Activated CD4-positive, alpha-beta memory T cell treated with anti-CD3 and anti-CD28 coated beads, Interleukin-2, amount 10 ng/mL, durations not matched to agents 7 days and 5 days (primary cell): ENCODE measurements around the gene IQGAP3. TPM values are rescaled to one million over a fixed set of nuclear protein-coding genes. Genes with fewer than 3 reads are reported as not detected.

Experiments
- CTCF ChIA-PET: fragments of 350-600 bp; sonication (Branson Sonifier 250); formaldehyde crosslinking; loops from one replicate; lab custom pipeline; 2021; ENCODE audit warnings: antibody characterized with exemption, inconsistent platforms; lab: Charles Lee
- POLR2A ChIA-PET: fragments of 350-600 bp; sonication (Branson Sonifier 250); formaldehyde crosslinking; loops from one replicate; lab custom pipeline; 2021; ENCODE audit warnings: antibody characterized with exemption; lab: Charles Lee
- DNase-seq: peaks from one replicate; pipeline ENCODE4 v3.0.0-alpha.2; 2020
- H3K27ac Mint-ChIP-seq: one replicate; pipeline ENCODE4 v1.8.0; 2021; ENCODE audit warnings: mild to moderate bottlenecking, mixed read lengths
- H3K27me3 Mint-ChIP-seq: one replicate; pipeline ENCODE4 v1.8.0; 2021; ENCODE audit warnings: mixed read lengths
- H3K36me3 Mint-ChIP-seq: one replicate; pipeline ENCODE4 v1.8.0; 2021; ENCODE audit warnings: low read depth, mixed read lengths
- H3K4me1 Mint-ChIP-seq: one replicate; pipeline ENCODE4 v1.8.0; 2021; ENCODE audit warnings: mixed read lengths
- H3K4me3 Mint-ChIP-seq: one replicate; pipeline ENCODE4 v1.8.0; 2021; ENCODE audit warnings: mild to moderate bottlenecking, mixed read lengths
- H3K9me3 Mint-ChIP-seq: one replicate; pipeline ENCODE4 v1.8.0; 2021; ENCODE audit warnings: mixed read lengths
- total RNA-seq, 2 experiments: library from RNA; stranded (reverse); gene quantifications; one replicate each; pipeline ENCODE4 v1.2.3, GENCODE V29; 2021

IQGAP3 gene
- total RNA-seq, 2 experiments from 2014 or later, result 18.4 to 19.7 TPM

GRCh38 chr1:156504438-156504813, 67.9 kb downstream of the IQGAP3 start:
- Mint-ChIP-seq H3K27ac (peak overlapping the region; percentile 97), H3K36me3 (peaks cover 6% of the 10 kb centered on the region), H3K27me3 (no peaks in the 10 kb centered on the region), H3K9me3 (no peaks in the 10 kb centered on the region), H3K4me3 (peak overlapping the region; percentile 64), H3K4me1 (peaks cover 73% of the 10 kb centered on the region)
- ChIA-PET POLR2A (interaction anchor here (0.6 to 11.0 kb wide), 17 partner anchors 9 to 571 kb away, joined by 3 to 286 read pairs (median 4); partner anchors contain the start of genes HDGF, ISG20L2, METTL25B and NAXE), CTCF (interaction anchor here (0.7 to 2.4 kb wide), 10 partner anchors 13 to 157 kb away, joined by 3 to 16 read pairs (median 4); no protein-coding TSS in a partner anchor)
- DNase-seq, result no peak

- Mint-ChIP-seq H3K27me3 (no peaks in the 10 kb centered on the region), H3K4me1 (peaks cover 70% of the 10 kb centered on the region), H3K27ac (peak overlapping the region; percentile 97), H3K9me3 (no peaks in the 10 kb centered on the region), H3K4me3 (peak overlapping the region; percentile 64), H3K36me3 (peaks cover 6% of the 10 kb centered on the region)
- DNase-seq, result no peak
- POLR2A ChIA-PET, result interaction anchor here (1.0 to 11.0 kb wide), 7 partner anchors 9 to 248 kb away, joined by 3 to 286 read pairs (median 4); partner anchors contain the start of genes HDGF and NAXE
- CTCF ChIA-PET, result interaction anchor here (0.5 to 2.4 kb wide), 9 partner anchors 12 to 635 kb away, joined by 3 to 16 read pairs (median 4); no protein-coding TSS in a partner anchor
These were observed 68.5 kb downstream of the IQGAP3 start for GRCh38 chr1:156503698-156504437.

GRCh38 chr1:156502894-156503697, 69.3 kb downstream of the IQGAP3 start:
- Mint-ChIP-seq H3K27me3 (no peaks in the 10 kb centered on the region), H3K9me3 (no peaks in the 10 kb centered on the region), H3K4me3 (no peak overlapping the region), H3K27ac (peak overlapping the region; percentile 97), H3K36me3 (peaks cover 6% of the 10 kb centered on the region), H3K4me1 (peaks cover 70% of the 10 kb centered on the region)
- DNase-seq, result no peak
- ChIA-PET CTCF (interaction anchor here (1.0 to 2.5 kb wide), 4 partner anchors 13 to 68 kb away, joined by 3 to 48 read pairs (median 10); no protein-coding TSS in a partner anchor), POLR2A (interaction anchor here (1.2 to 11.0 kb wide), 2 partner anchors 18 to 225 kb away, joined by 4 to 286 read pairs; partner anchors contain the start of genes ISG20L2 and METTL25B)

- Mint-ChIP-seq H3K4me1 (peaks cover 70% of the 10 kb centered on the region), H3K36me3 (peaks cover 6% of the 10 kb centered on the region), H3K9me3 (no peaks in the 10 kb centered on the region), H3K4me3 (peak overlapping the region; percentile 87), H3K27ac (peak overlapping the region; percentile 97), H3K27me3 (no peaks in the 10 kb centered on the region)
- POLR2A ChIA-PET, result interaction anchor here (1.2 to 11.0 kb wide), 5 partner anchors 14 to 226 kb away, joined by 4 to 286 read pairs (median 22); partner anchors contain the start of genes ISG20L2, METTL25B and NAXE
- CTCF ChIA-PET, result interaction anchor here (1.0 to 2.5 kb wide), 7 partner anchors 14 to 117 kb away, joined by 3 to 48 read pairs (median 13); partner anchors contain the start of gene GPATCH4
- no peak for DNase-seq
These were observed 69.9 kb downstream of the IQGAP3 start for GRCh38 chr1:156502391-156502893.

GRCh38 chr1:156500793-156501506, 71.4 kb downstream of the IQGAP3 start:
- peak; percentile 93 for DNase-seq
- H3K9me3 Mint-ChIP-seq, result no peaks in the 10 kb centered on the region
- H3K36me3 Mint-ChIP-seq, result peaks cover 6% of the 10 kb centered on the region
- ChIA-PET POLR2A (interaction anchor here (0.6 to 11.0 kb wide), 21 partner anchors 9 to 315 kb away, joined by 3 to 286 read pairs (median 6); partner anchors contain the start of genes GPATCH4, IQGAP3, NAXE and PRCC), CTCF (interaction anchor here (0.8 to 2.5 kb wide), 23 partner anchors 9 to 316 kb away, joined by 3 to 48 read pairs (median 4); partner anchors contain the start of genes GPATCH4, HDGF, NAXE and PRCC)
- H3K27ac Mint-ChIP-seq, result peak overlapping the region; percentile 97
- H3K27me3 Mint-ChIP-seq, result no peaks in the 10 kb centered on the region
- H3K4me3 Mint-ChIP-seq, result peak overlapping the region; percentile 87
- H3K4me1 Mint-ChIP-seq, result peaks cover 74% of the 10 kb centered on the region

- H3K9me3 Mint-ChIP-seq, result no peaks in the 10 kb centered on the region
These were observed 71.9 kb downstream of the IQGAP3 start, which contains the start of gene MEF2D for GRCh38 chr1:156500543-156500792. MEF2D (minus strand) TSS chr1:156500775; CDS start chr1:156483292, 17,483 bp downstream.

GRCh38 chr1:156499842-156500542, 72.4 kb downstream of the IQGAP3 start:
- Mint-ChIP-seq H3K9me3 (no peaks in the 10 kb centered on the region), H3K36me3 (peaks cover 14% of the 10 kb centered on the region), H3K4me3 (peak overlapping the region; percentile 87), H3K27ac (peak overlapping the region; percentile 78), H3K27me3 (no peaks in the 10 kb centered on the region), H3K4me1 (peaks cover 71% of the 10 kb centered on the region)
- ChIA-PET POLR2A (interaction anchor here (0.9 to 11.0 kb wide), 15 partner anchors 11 to 316 kb away, joined by 3 to 286 read pairs (median 9); partner anchors contain the start of genes GPATCH4, IQGAP3, NAXE and PRCC), CTCF (interaction anchor here (0.9 to 2.5 kb wide), 15 partner anchors 8 to 317 kb away, joined by 3 to 48 read pairs (median 7); partner anchors contain the start of genes GPATCH4, HDGF and SH2D2A)
- DNase-seq, result peak; percentile 50

More at GRCh38 chr1:156500543-156500792, 71.9 kb downstream of the IQGAP3 start, which contains the start of gene MEF2D:
- Mint-ChIP-seq H3K27me3 (no peaks in the 10 kb centered on the region), H3K4me3 (peak within 1 kb of the TSS; percentile 87), H3K4me1 (peaks cover 73% of the 10 kb centered on the region), H3K27ac (peak within 1 kb of the TSS; percentile 97), H3K36me3 (peaks cover 9% of the 10 kb centered on the region)
- ChIA-PET CTCF (interaction anchor here (0.9 to 2.5 kb wide), 16 partner anchors 9 to 316 kb away, joined by 3 to 48 read pairs (median 6); partner anchors contain the start of genes GPATCH4, HDGF and SH2D2A), POLR2A (interaction anchor here (0.8 to 11.0 kb wide), 19 partner anchors 9 to 316 kb away, joined by 3 to 286 read pairs (median 6); partner anchors contain the start of genes GPATCH4, IQGAP3, NAXE and PRCC)
- no peak for DNase-seq

GRCh38 chr1:156499194-156499841, 73.0 kb downstream of the IQGAP3 start:
- CTCF ChIA-PET, result interaction anchor here (1.1 to 2.4 kb wide), 4 partner anchors 9 to 30 kb away, joined by 3 to 21 read pairs (median 4); no protein-coding TSS in a partner anchor
- H3K27me3 Mint-ChIP-seq, result no peaks in the 10 kb centered on the region
- peak overlapping the region; percentile 87 for H3K4me3 Mint-ChIP-seq
- H3K27ac Mint-ChIP-seq, result peak overlapping the region; percentile 58
- H3K9me3 Mint-ChIP-seq, result no peaks in the 10 kb centered on the region
- peaks cover 17% of the 10 kb centered on the region for H3K36me3 Mint-ChIP-seq
- DNase-seq, result no peak
- H3K4me1 Mint-ChIP-seq, result peaks cover 68% of the 10 kb centered on the region
- POLR2A ChIA-PET, result interaction anchor here (0.8 to 11.0 kb wide), 6 partner anchors 10 to 93 kb away, joined by 3 to 286 read pairs (median 8); partner anchors contain the start of gene NAXE

GRCh38 chr1:156498432-156499193, 73.8 kb downstream of the IQGAP3 start:
- Mint-ChIP-seq H3K4me3 (peak overlapping the region; percentile 87), H3K27ac (no peak overlapping the region), H3K36me3 (peaks cover 12% of the 10 kb centered on the region), H3K9me3 (no peaks in the 10 kb centered on the region), H3K4me1 (peaks cover 65% of the 10 kb centered on the region), H3K27me3 (no peaks in the 10 kb centered on the region)
- DNase-seq, result no peak
- ChIA-PET POLR2A (interaction anchor here (0.6 to 11.0 kb wide), 7 partner anchors 10 to 566 kb away, joined by 3 to 286 read pairs (median 7); partner anchors contain the start of gene NAXE), CTCF (interaction anchor here (1.1 to 2.4 kb wide), 4 partner anchors 9 to 31 kb away, joined by 3 to 21 read pairs (median 4); no protein-coding TSS in a partner anchor)
